ENCODE data around the gene CANT1. TPM values are rescaled to one million over a fixed set of nuclear protein-coding genes. Genes with fewer than 3 reads are reported as not detected.

The CANT1 gene
- total and polyA plus RNA-seq, 4 donors, result 6.2 to 20.0 (median 16.4) TPM

- TF ChIP-seq, protein P1, sequence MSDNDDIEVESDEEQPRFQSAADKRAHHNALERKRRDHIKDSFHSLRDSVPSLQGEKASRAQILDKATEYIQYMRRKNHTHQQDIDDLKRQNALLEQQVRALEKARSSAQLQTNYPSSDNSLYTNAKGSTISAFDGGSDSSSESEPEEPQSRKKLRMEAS (IDR thresholded peaks at IDR 0.05), result no peak
- TF ChIP-seq NR2F2 (IDR thresholded peaks at IDR 0.05) (no peak), ZBTB33 (IDR thresholded peaks at IDR 0.05) (no peak)
- TF ChIP-seq, protein P2, sequence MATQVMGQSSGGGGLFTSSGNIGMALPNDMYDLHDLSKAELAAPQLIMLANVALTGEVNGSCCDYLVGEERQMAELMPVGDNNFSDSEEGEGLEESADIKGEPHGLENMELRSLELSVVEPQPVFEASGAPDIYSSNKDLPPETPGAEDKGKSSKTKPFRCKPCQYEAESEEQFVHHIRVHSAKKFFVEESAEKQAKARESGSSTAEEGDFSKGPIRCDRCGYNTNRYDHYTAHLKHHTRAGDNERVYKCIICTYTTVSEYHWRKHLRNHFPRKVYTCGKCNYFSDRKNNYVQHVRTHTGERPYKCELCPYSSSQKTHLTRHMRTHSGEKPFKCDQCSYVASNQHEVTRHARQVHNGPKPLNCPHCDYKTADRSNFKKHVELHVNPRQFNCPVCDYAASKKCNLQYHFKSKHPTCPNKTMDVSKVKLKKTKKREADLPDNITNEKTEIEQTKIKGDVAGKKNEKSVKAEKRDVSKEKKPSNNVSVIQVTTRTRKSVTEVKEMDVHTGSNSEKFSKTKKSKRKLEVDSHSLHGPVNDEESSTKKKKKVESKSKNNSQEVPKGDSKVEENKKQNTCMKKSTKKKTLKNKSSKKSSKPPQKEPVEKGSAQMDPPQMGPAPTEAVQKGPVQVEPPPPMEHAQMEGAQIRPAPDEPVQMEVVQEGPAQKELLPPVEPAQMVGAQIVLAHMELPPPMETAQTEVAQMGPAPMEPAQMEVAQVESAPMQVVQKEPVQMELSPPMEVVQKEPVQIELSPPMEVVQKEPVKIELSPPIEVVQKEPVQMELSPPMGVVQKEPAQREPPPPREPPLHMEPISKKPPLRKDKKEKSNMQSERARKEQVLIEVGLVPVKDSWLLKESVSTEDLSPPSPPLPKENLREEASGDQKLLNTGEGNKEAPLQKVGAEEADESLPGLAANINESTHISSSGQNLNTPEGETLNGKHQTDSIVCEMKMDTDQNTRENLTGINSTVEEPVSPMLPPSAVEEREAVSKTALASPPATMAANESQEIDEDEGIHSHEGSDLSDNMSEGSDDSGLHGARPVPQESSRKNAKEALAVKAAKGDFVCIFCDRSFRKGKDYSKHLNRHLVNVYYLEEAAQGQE (IDR thresholded peaks at IDR 0.05), result no peak
- Histone ChIP-seq H3K4me1 (ENCODE audit: control insufficient read depth in 4 of 4, insufficient read depth in 4 of 4, low read length in 3 of 4) (no peaks in the 10 kb centered on the region), H3K27me3 (ENCODE audit: control insufficient read depth in 4 of 4, insufficient read depth in 4 of 4, low read length in 3 of 4) (no peaks in the 10 kb centered on the region), H3K27ac (ENCODE audit: low read depth in 1 of 2, low read length in 2 of 2) (no peak overlapping the region), H3K36me3 (ENCODE audit: control insufficient read depth in 4 of 4, insufficient read depth in 3 of 4, low read depth in 1 of 4, low read length in 3 of 4) (peaks cover 8 to 32% (median 9%) of the 10 kb centered on the region in 4 donors), H3K4me3 (ENCODE audit: low read depth in 1 of 3, low read length in 3 of 3) (no peak overlapping the region), H3K9ac (ENCODE audit: low read depth in 1 of 2, low read length in 2 of 2) (no peak overlapping the region), H3K9me3 (ENCODE audit: control insufficient read depth in 4 of 4, low read length in 3 of 4) (no peaks in the 10 kb centered on the region)
- 87% methylated on average over 16 of the region's 16 CpGs for WGBS
- DNase-seq (ENCODE audit: low spot score), result no peak
These were observed 12.8 kb downstream of the CANT1 start for GRCh38 chr17:78996781-78997201.

DNA sequence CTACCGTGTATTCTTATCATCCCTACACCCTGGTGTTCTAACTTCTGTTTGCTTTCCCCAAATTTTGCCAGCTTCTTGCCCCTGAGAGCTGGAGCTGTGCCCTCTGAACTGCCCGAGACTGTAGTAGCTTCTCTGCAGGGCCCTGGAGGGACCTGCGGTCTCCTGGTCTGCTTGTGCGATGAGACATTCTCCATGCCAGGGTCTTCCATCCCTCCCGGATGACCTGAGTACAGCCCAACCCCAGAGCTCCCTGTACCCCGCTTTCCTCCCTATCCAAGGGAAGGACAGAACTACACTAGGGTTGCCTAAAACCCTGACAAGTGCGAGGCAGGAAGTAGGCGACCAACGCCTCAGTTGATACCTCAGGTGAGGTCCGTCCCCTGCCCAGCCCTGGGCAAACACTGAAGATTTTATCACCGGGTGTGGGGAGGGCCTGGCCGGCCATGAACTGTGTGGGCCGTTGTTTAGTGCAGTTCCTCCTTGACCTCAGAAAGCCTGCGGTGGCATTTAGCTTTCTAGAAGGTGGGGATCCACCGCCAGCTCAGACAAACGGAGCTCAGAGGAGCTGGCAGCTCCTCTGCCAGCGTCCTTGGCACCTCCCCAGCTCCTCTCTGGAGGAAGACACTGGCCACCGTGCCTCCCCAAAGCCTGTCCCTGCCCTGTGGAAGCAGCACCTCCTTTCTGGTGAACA lies 13.7 kb downstream of the CANT1 start:
- 67% methylated on average over 18 of the region's 18 CpGs for WGBS
- H3K27ac ChIP-seq (ENCODE audit: low read depth in 1 of 2, low read length in 2 of 2), result peak overlapping the region in 1 of 2 donors; percentile 26
- H3K27me3 ChIP-seq (ENCODE audit: control insufficient read depth in 4 of 4, insufficient read depth in 4 of 4, low read length in 3 of 4), result no peaks in the 10 kb centered on the region
- H3K9ac ChIP-seq (ENCODE audit: low read depth in 1 of 2, low read length in 2 of 2), result no peak overlapping the region
- H3K4me3 ChIP-seq (ENCODE audit: low read depth in 1 of 3, low read length in 3 of 3), result no peak overlapping the region
- no peaks in the 10 kb centered on the region for H3K9me3 ChIP-seq (ENCODE audit: control insufficient read depth in 4 of 4, low read length in 3 of 4)
- no peak for DNase-seq (ENCODE audit: low spot score)
- no peaks in the 10 kb centered on the region for H3K4me1 ChIP-seq (ENCODE audit: control insufficient read depth in 4 of 4, insufficient read depth in 4 of 4, low read length in 3 of 4)
- peaks cover 8 to 39% (median 13%) of the 10 kb centered on the region in 4 donors for H3K36me3 ChIP-seq (ENCODE audit: control insufficient read depth in 4 of 4, insufficient read depth in 3 of 4, low read depth in 1 of 4, low read length in 3 of 4)
- TF ChIP-seq JUND (IDR thresholded peaks at IDR 0.05) (no peak), FOXA2 (IDR thresholded peaks at IDR 0.05) (no peak), SP1 (IDR thresholded peaks at IDR 0.05) (no peak), NR2F2 (IDR thresholded peaks at IDR 0.05) (no peak), RAD21 (IDR thresholded peaks at IDR 0.05) (no peak), RXRA (IDR thresholded peaks at IDR 0.05) (no peak), TAF1 (conservative IDR thresholded peaks at IDR 0.05) (no peak), FOXA1 (IDR thresholded peaks at IDR 0.05) (no peak), HNF4A (conservative IDR thresholded peaks at IDR 0.05) (no peak), EGR1 (IDR thresholded peaks at IDR 0.05; ENCODE audit: low read depth in 2 of 2) (no peak), GABPA (IDR thresholded peaks at IDR 0.05 in 1 of 2, conservative IDR thresholded peaks at IDR 0.05 in 1 of 2) (no peak), HNF4G (IDR thresholded peaks at IDR 0.05) (no peak), YY1 (IDR thresholded peaks at IDR 0.05) (no peak)
- TF ChIP-seq, protein P2 (IDR thresholded peaks at IDR 0.05), result no peak
- TF ChIP-seq, protein P1 (IDR thresholded peaks at IDR 0.05), result no peak
- TF ChIP-seq, protein P3, sequence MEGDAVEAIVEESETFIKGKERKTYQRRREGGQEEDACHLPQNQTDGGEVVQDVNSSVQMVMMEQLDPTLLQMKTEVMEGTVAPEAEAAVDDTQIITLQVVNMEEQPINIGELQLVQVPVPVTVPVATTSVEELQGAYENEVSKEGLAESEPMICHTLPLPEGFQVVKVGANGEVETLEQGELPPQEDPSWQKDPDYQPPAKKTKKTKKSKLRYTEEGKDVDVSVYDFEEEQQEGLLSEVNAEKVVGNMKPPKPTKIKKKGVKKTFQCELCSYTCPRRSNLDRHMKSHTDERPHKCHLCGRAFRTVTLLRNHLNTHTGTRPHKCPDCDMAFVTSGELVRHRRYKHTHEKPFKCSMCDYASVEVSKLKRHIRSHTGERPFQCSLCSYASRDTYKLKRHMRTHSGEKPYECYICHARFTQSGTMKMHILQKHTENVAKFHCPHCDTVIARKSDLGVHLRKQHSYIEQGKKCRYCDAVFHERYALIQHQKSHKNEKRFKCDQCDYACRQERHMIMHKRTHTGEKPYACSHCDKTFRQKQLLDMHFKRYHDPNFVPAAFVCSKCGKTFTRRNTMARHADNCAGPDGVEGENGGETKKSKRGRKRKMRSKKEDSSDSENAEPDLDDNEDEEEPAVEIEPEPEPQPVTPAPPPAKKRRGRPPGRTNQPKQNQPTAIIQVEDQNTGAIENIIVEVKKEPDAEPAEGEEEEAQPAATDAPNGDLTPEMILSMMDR (IDR thresholded peaks at IDR 0.05; ENCODE audit: low read depth, low read length, missing input control), result no peak
- TF ChIP-seq, protein P4, sequence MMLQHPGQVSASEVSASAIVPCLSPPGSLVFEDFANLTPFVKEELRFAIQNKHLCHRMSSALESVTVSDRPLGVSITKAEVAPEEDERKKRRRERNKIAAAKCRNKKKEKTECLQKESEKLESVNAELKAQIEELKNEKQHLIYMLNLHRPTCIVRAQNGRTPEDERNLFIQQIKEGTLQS (IDR thresholded peaks at IDR 0.05), result no peak

Data from liver (tissue), 9 donors.